CD4-positive, alpha-beta T cell treated with Interferon alpha-2 for 1 hour (primary cell): ENCODE measurements around the gene CYTH4.
"Not testable (repeated sequence)": the region's sequence is repeated elsewhere in the genome, so short reads cannot be mapped to it uniquely, and the experiment has no call there.

Source experiments
- DNase-seq, 2 donors: peaks; one replicate each; pipeline ENCODE4 v3.0.0-alpha.2; 2020 to 2022

The CYTH4 gene

GRCh38 chr22:37312549-37313183 is 30.4 kb downstream of the CYTH4 start:
- DNase-seq = no peak

GRCh38 chr22:37313376-37314314 is 31.3 kb downstream of the CYTH4 start:
- no peak for DNase-seq

GRCh38 chr22:37314315-37315074 is 32.2 kb downstream of the CYTH4 start:
- DNase-seq = peak; percentile 35 to 63

GRCh38 chr22:37316405-37316804 is 34.1 kb downstream of the CYTH4 start:
- no peak for DNase-seq

GRCh38 chr22:37316875-37317371 is 34.6 kb downstream of the CYTH4 start:
- peak; percentile 75 to 79 for DNase-seq

GRCh38 chr22:37317698-37318210 is 35.4 kb downstream of the CYTH4 start:
- DNase-seq = no peak

- DNase-seq = no peak
Observed at GRCh38 chr22:37318364-37319109, 36.2 kb downstream of the CYTH4 start.

- no peak for DNase-seq
Observed at GRCh38 chr22:37319469-37319868, 37.2 kb downstream of the CYTH4 start.

GRCh38 chr22:37320726-37321677 is 38.7 kb downstream of the CYTH4 start:
- no peak for DNase-seq

- DNase-seq = no peak
Observed at GRCh38 chr22:37324340-37325038, 42.2 kb downstream of the CYTH4 start.

- DNase-seq = no peak
Observed at GRCh38 chr22:37325039-37325395, 42.7 kb downstream of the CYTH4 start.

- no peak for DNase-seq
Observed at GRCh38 chr22:37326726-37327125, 44.4 kb downstream of the CYTH4 start.

- no peak for DNase-seq
Observed at GRCh38 chr22:37328017-37328416, 45.7 kb downstream of the CYTH4 start.

- DNase-seq = not testable (repeated sequence)
Observed at GRCh38 chr22:37328538-37329237, 46.4 kb downstream of the CYTH4 start.

- DNase-seq = no peak
Observed at GRCh38 chr22:37329238-37330140, 47.2 kb downstream of the CYTH4 start.

- DNase-seq = peak; percentile 41 to 47
Observed at GRCh38 chr22:37330200-37331033, 48.1 kb downstream of the CYTH4 start.

GRCh38 chr22:37331034-37331428 is 48.7 kb downstream of the CYTH4 start:
- DNase-seq = no peak
